GM13977 (cell line): ENCODE results near the gene CHMP4B.

Experiments used
- DNase-seq: peaks from one replicate; pipeline ENCODE4 v3.0.0; 2012; ENCODE audit warnings: low spot score
- CTCF ChIP-seq: IDR thresholded peaks from 2 replicates; pipeline ENCODE4 v1.5.1; 2012; ENCODE audit warnings: mild to moderate bottlenecking, control low read depth; ENCODE audit not compliant: insufficient read depth; ENCODE audit errors: extremely low read depth, missing control alignments
- in situ Hi-C: fragments of 300-500 bp; cut with MboI; formaldehyde crosslinking; loops from one replicate; pipeline ENCODE4 v1.12.0; 2022; ENCODE audit warnings: low sequenced_read_pairs, low pct_unique_long_range_greater_than_20kb, mixed read lengths, inconsistent platforms; ENCODE audit not compliant: unreplicated experiment

Gene CHMP4B

GRCh38 chr20:33889312-33889711, 78.2 kb downstream of the CHMP4B start:
- DNase-seq, result no peak
- in situ Hi-C loops, result no loop called here
- TF ChIP-seq CTCF, result no peak

- in situ Hi-C loops, result no loop called here
- no peak for TF ChIP-seq CTCF
- no peak for DNase-seq
Observed at GRCh38 chr20:33890557-33890956, 79.4 kb downstream of the CHMP4B start.

GRCh38 chr20:33893314-33893713, 82.2 kb downstream of the CHMP4B start:
- in situ Hi-C loops, result no loop called here
- DNase-seq, result no peak
- no peak for TF ChIP-seq CTCF

GRCh38 chr20:33894798-33895197, 83.7 kb downstream of the CHMP4B start:
- DNase-seq, result no peak
- TF ChIP-seq CTCF, result no peak
- in situ Hi-C loops, result no loop called here

- no peak for TF ChIP-seq CTCF
- in situ Hi-C loops, result no loop called here
- DNase-seq, result no peak
Observed at GRCh38 chr20:33896509-33896908, 85.4 kb downstream of the CHMP4B start.

GRCh38 chr20:33897313-33897912, 86.3 kb downstream of the CHMP4B start:
- no peak for TF ChIP-seq CTCF
- in situ Hi-C loops, result no loop called here
- DNase-seq, result no peak

- no peak for TF ChIP-seq CTCF
- no peak for DNase-seq
- in situ Hi-C loops, result no loop called here
Observed at GRCh38 chr20:33899106-33899505, 88.0 kb downstream of the CHMP4B start.
